GM12878 (cell line): Measurements from ENCODE around the gene STK33. TPM values are rescaled to one million over a fixed set of nuclear protein-coding genes. Genes with fewer than 3 reads are reported as not detected.

Experiments
- BCLAF1 ChIP-seq: fragments of 450-650 bp; IDR thresholded peaks from 2 replicates; pipeline ENCODE4 v1.6.1; 2017; ENCODE audit warnings: antibody characterized with exemption, mild to moderate bottlenecking, moderate library complexity
- CBX5 ChIP-seq: sonication (generic); IDR thresholded peaks from 2 replicates; pipeline ENCODE4 v1.6.1; 2016; ENCODE audit warnings: low read depth, moderate library complexity, mild to moderate bottlenecking, inconsistent platforms
- CEBPZ ChIP-seq: fragments of 150-350 bp; IDR thresholded peaks from 2 replicates; pipeline ENCODE4 v1.6.1; 2016; ENCODE audit warnings: low read depth, low read length
- DPF2 ChIP-seq: fragments of 450-650 bp; IDR thresholded peaks from 2 replicates; pipeline ENCODE4 v1.6.1; 2017; ENCODE audit warnings: mild to moderate bottlenecking
- EZH2 ChIP-seq: IDR thresholded peaks from 2 replicates; pipeline ENCODE4 v1.6.1; 2012; ENCODE audit warnings: low read depth, mild to moderate bottlenecking, control low read depth, inconsistent platforms, low read length, borderline replicate concordance; ENCODE audit not compliant: control insufficient read depth
- FOS ChIP-seq: IDR thresholded peaks from 3 replicates; pipeline ENCODE4 v1.6.1; 2011; ENCODE audit warnings: borderline replicate concordance; ENCODE audit not compliant: insufficient read length; ENCODE audit errors: extremely low read depth
- FOXM1 ChIP-seq: IDR thresholded peaks from 2 replicates; pipeline ENCODE4 v1.6.1; 2012; ENCODE audit warnings: low read depth, mild to moderate bottlenecking, inconsistent platforms, low read length, moderate library complexity
- HCFC1 ChIP-seq: fragments of 150-350 bp; IDR thresholded peaks from 2 replicates; pipeline ENCODE4 v1.6.1; 2014; ENCODE audit warnings: low read length
- JUNB ChIP-seq: IDR thresholded peaks from 2 replicates; pipeline ENCODE4 v1.6.1; 2016; ENCODE audit warnings: antibody characterized with exemption, mild to moderate bottlenecking
- MYB ChIP-seq: fragments of 150-350 bp; IDR thresholded peaks from 2 replicates; pipeline ENCODE4 v1.6.1; 2014; ENCODE audit warnings: mild to moderate bottlenecking, low read depth, low read length, borderline replicate concordance
- NR2C1 ChIP-seq: fragments of 450-650 bp; IDR thresholded peaks from 2 replicates; pipeline ENCODE4 v1.6.1; 2017; ENCODE audit warnings: antibody characterized with exemption, mild to moderate bottlenecking, moderate library complexity
- NRF1 ChIP-seq: conservative IDR thresholded peaks from 2 replicates; pipeline ENCODE4 v1.6.1; 2011; ENCODE audit warnings: mild to moderate bottlenecking, low read depth, low read length, improper control_type of control experiment
- PBX3 ChIP-seq: IDR thresholded peaks from 2 replicates; pipeline ENCODE4 v1.6.1; 2011; ENCODE audit warnings: mild to moderate bottlenecking, low read depth, low read length, moderate library complexity; ENCODE audit not compliant: insufficient replicate concordance
- SPI1 ChIP-seq: IDR thresholded peaks from 2 replicates; pipeline ENCODE4 v1.6.1; 2011; ENCODE audit warnings: low read depth, mild to moderate bottlenecking, low read length, moderate library complexity, borderline replicate concordance; ENCODE audit not compliant: insufficient read depth
- SREBF1 ChIP-seq: IDR thresholded peaks from 2 replicates; pipeline ENCODE4 v1.6.1; 2012; ENCODE audit warnings: mild to moderate bottlenecking, low read length
- SRF ChIP-seq, 2 experiments: IDR thresholded peaks; 2 replicates each; pipeline ENCODE4 v1.6.1; 2011; ENCODE audit warnings: low read depth in 2 of 2, low read length in 2 of 2, mild to moderate bottlenecking in 1 of 2, moderate library complexity in 1 of 2
- STAT3 ChIP-seq: IDR thresholded peaks from 2 replicates; pipeline ENCODE4 v1.6.1; 2011; ENCODE audit warnings: low read depth, low read length, improper control_type of control experiment
- SUZ12 ChIP-seq: fragments of 200-600 bp; sonication (generic); IDR thresholded peaks from one replicate; pipeline ENCODE4 v1.6.1; 2018; ENCODE audit warnings: antibody characterized with exemption, mild to moderate bottlenecking; ENCODE audit not compliant: unreplicated experiment
- TAF1 ChIP-seq: IDR thresholded peaks from 2 replicates; pipeline ENCODE4 v1.6.1; 2011; ENCODE audit warnings: mild to moderate bottlenecking, low read depth, low read length, borderline replicate concordance
- TCF12 ChIP-seq: IDR thresholded peaks from 2 replicates; pipeline ENCODE4 v1.6.1; 2011; ENCODE audit warnings: low read depth, mild to moderate bottlenecking, low read length
- ZBED1 ChIP-seq: IDR thresholded peaks from 2 replicates; pipeline ENCODE4 v1.6.1; 2016; ENCODE audit warnings: borderline replicate concordance
- ZNF24 ChIP-seq: fragments of 450-650 bp; IDR thresholded peaks from 2 replicates; pipeline ENCODE4 v1.6.1; 2017; ENCODE audit warnings: antibody characterized with exemption, mild to moderate bottlenecking
- polyA plus RNA-seq, 11 experiments: library from polyadenylated mRNA; depleted of rRNA in 4 of 11; unstranded in 6 of 11; stranded (reverse) in 5 of 11; fragments of >200 nt; fragmentation: Nextera tagmentation in 4 of 11; fragmentation: Illumina TruSeq in 1 of 11; extraction: Ambion mirVana in 4 of 11; extraction: Trizol in 1 of 11; gene quantifications; 1 replicate in 1 of 11; 2 replicates in 10 of 11; pipeline versions ENCODE4 v1.2.1 to v1.2.3, GENCODE V29; 2011 to 2016; ENCODE audit warnings: inconsistent platforms in 2 of 11, missing spikeins in 2 of 11, low read depth in 1 of 11
- total RNA-seq, 4 experiments: library from RNA; depleted of rRNA in 3 of 4; stranded (reverse); fragments of >200 nt in 3 of 4; fragmentation: Illumina TruSeq in 1 of 4; extraction: Trizol in 1 of 4; gene quantifications; 2 replicates each; pipeline versions ENCODE4 v1.2.1 to v1.2.3, GENCODE V29; 2013 to 2021

The STK33 gene
- total and polyA plus RNA-seq, 10 of the 15 experiments (the other 5 are each of a cell fraction or from before 2014, with no cell fraction given): 5.2 to 27.3 (median 18.3) TPM

- TF ChIP-seq EZH2 (no peak), TCF12 (no peak), SPI1 (no peak), TAF1 (no peak), BCLAF1 (no peak), SUZ12 (no peak), CEBPZ (no peak), FOXM1 (peak; percentile 55; the same call in 1 of the 2 replicates), ZNF24 (no peak), SREBF1 (no peak), ZBED1 (no peak), NR2C1 (no peak), NRF1 (no peak), JUNB (peak; percentile 93), HCFC1 (no peak), DPF2 (peak; percentile 66), SRF (IDR thresholded peaks at IDR 0.05; ENCODE audit: low read depth in 2 of 2, low read length in 2 of 2) (peak in 1 of 2 experiments; percentile 78; a peak in 1 of 4 replicates), STAT3 (no peak), MYB (no peak), CBX5 (no peak), PBX3 (no peak), FOS (no peak)
These were observed 26.3 kb downstream of the STK33 start (continued) for GRCh38 chr11:8567602-8568198.
